Measurements from ENCODE around the gene TLR6. TPM values are rescaled to one million over a fixed set of nuclear protein-coding genes. Genes with fewer than 3 reads are reported as not detected.

Gene TLR6
- total and polyA plus RNA-seq, 2 of the 8 experiments (the other 6 are each of a cell fraction or from before 2014, with no cell fraction given), result 0.02 to 0.09 TPM

- no peak overlapping the region for H4K8ac ChIP-seq (ENCODE audit: extremely low read depth, insufficient read depth, low read length)
- POLR2A ChIA-PET (ENCODE audit: partially characterized antibody), result no interaction called here
- H4K20me1 ChIP-seq (replicated peaks in 1 of 2; ENCODE audit: control insufficient read depth in 1 of 2, insufficient read depth in 2 of 2, low read length in 2 of 2), result no peaks in the 10 kb centered on the region
- FAIRE-seq (no peak), DNase-seq (ENCODE audit: low read depth in 1 of 2, low spot score in 2 of 2) (no peak)
- H3K27me3 ChIP-seq (replicated peaks in 1 of 4; ENCODE audit: control insufficient read depth in 3 of 4, extremely low read depth in 1 of 4, insufficient read depth in 3 of 4, low read length in 3 of 4), result no peaks in the 10 kb centered on the region
- H3K4me2 ChIP-seq (ENCODE audit: insufficient read depth in 1 of 2, low read depth in 2 of 2, low read length in 2 of 2), result no peak overlapping the region
- WGBS, 2 experiments (ENCODE audit: extremely low coverage in 1 of 2, insufficient coverage in 1 of 2, insufficient read length in 1 of 2, insufficient replicate concordance in 2 of 2, low coverage in 1 of 2, low lambda C conversion rate in 2 of 2, missing lambda C conversion rate in 1 of 2), result 86% methylated on average over 1 of the region's 1 CpG; no CpG with 5 or more reads in 1 of the 2 experiments
- no peak overlapping the region for H4K91ac ChIP-seq (replicated peaks; ENCODE audit: insufficient read length, low read length)
- no peak overlapping the region for H2BK5ac ChIP-seq (ENCODE audit: low read depth, low read length)
- H3K27ac ChIP-seq (ENCODE audit: low read depth, low read length), result no peak overlapping the region
- no peak overlapping the region for H3K9ac ChIP-seq (replicated peaks in 1 of 4; ENCODE audit: extremely low read depth in 1 of 4, low read depth in 3 of 4, low read length in 3 of 4)
- no peak overlapping the region for H2BK15ac ChIP-seq (ENCODE audit: low read length)
- H3K4me3 ChIP-seq (ENCODE audit: extremely low read depth in 1 of 4, insufficient read depth in 2 of 4, low read depth in 3 of 4, low read length in 4 of 4), result no peak overlapping the region
- H3K79me1 ChIP-seq (ENCODE audit: low read depth, low read length), result no peaks in the 10 kb centered on the region
- no peaks in the 10 kb centered on the region; a peak in 1 of 4 replicates for H3K9me3 ChIP-seq (ENCODE audit: insufficient read depth in 2 of 2, low read depth in 1 of 2, low read length in 1 of 2)
- no peak overlapping the region for H3K23ac ChIP-seq (ENCODE audit: insufficient read length)
- no peak overlapping the region for H4K5ac ChIP-seq (ENCODE audit: insufficient read length, low read depth, low read length)
- H2BK20ac ChIP-seq (ENCODE audit: low read length), result no peak overlapping the region
- no peak overlapping the region for H2AFZ ChIP-seq (ENCODE audit: low read length)
- H3K23me2 ChIP-seq (ENCODE audit: low read depth, low read length), result no peaks in the 10 kb centered on the region
- H3K4me1 ChIP-seq (replicated peaks in 1 of 4; ENCODE audit: control insufficient read depth in 3 of 4, insufficient read depth in 4 of 4, low read length in 3 of 4), result no peaks in the 10 kb centered on the region
- no peak overlapping the region for H2BK120ac ChIP-seq (replicated peaks; ENCODE audit: low read depth, low read length)
- no peak overlapping the region for H3K4ac ChIP-seq (replicated peaks; ENCODE audit: insufficient read length, low read depth, low read length)
- no peaks in the 10 kb centered on the region for H3K79me2 ChIP-seq (ENCODE audit: control insufficient read depth in 1 of 2, insufficient read depth in 2 of 2, low read length in 2 of 2)
- H3K56ac ChIP-seq (replicated peaks; ENCODE audit: insufficient read length, low read depth, low read length), result no peak overlapping the region
- H3K18ac ChIP-seq (ENCODE audit: extremely low read depth, low read length), result no peak overlapping the region
- H3K14ac ChIP-seq (ENCODE audit: insufficient read length), result no peak overlapping the region
- H3K36me3 ChIP-seq (ENCODE audit: control insufficient read depth in 2 of 4, insufficient read depth in 4 of 4, low read length in 3 of 4), result no peaks in the 10 kb centered on the region
- H2AK5ac ChIP-seq (ENCODE audit: low read depth, low read length), result no peak overlapping the region
- CTCF ChIA-PET (ENCODE audit: partially characterized antibody), result interaction anchor here (1.2 to 1.4 kb wide), 3 partner anchors 36 to 239 kb away, joined by 3 to 7 read pairs (median 5); no protein-coding TSS in a partner anchor
- H2BK12ac ChIP-seq (ENCODE audit: low read depth, low read length), result no peak overlapping the region
- TF ChIP-seq KDM5A (IDR thresholded peaks at IDR 0.05; ENCODE audit: low read length), result no peak
- no peak for TF ChIP-seq YY1 (IDR thresholded peaks at IDR 0.05; ENCODE audit: low read depth, low read length)
- TF ChIP-seq RBBP5 (IDR thresholded peaks at IDR 0.05; ENCODE audit: borderline replicate concordance, low read depth, low read length), result no peak
- TF ChIP-seq SIRT6 (IDR thresholded peaks at IDR 0.05; ENCODE audit: low read length), result no peak
- no peak for TF ChIP-seq BCL11A (IDR thresholded peaks at IDR 0.05; ENCODE audit: low read depth in 2 of 2, low read length in 2 of 2)
- TF ChIP-seq SIN3A (conservative IDR thresholded peaks at IDR 0.05 in 1 of 2, IDR thresholded peaks at IDR 0.05 in 1 of 2; ENCODE audit: low read depth in 1 of 2, low read length in 2 of 2), result no peak
- TF ChIP-seq CHD2 (IDR thresholded peaks at IDR 0.05; ENCODE audit: low read length), result no peak
- TF ChIP-seq SIX5 (IDR thresholded peaks at IDR 0.05; ENCODE audit: low read depth, low read length), result no peak
- TF ChIP-seq EP300 (IDR thresholded peaks at IDR 0.05; ENCODE audit: borderline replicate concordance in 1 of 2, low read depth in 2 of 2, low read length in 2 of 2), result no peak
- no peak for TF ChIP-seq CBX8 (IDR thresholded peaks at IDR 0.05; ENCODE audit: borderline replicate concordance, low read depth, low read length)
- no peak for TF ChIP-seq BRCA1 (IDR thresholded peaks at IDR 0.05; ENCODE audit: low read depth, low read length)
- TF ChIP-seq CBX5 (IDR thresholded peaks at IDR 0.05; ENCODE audit: low read depth, low read length), result no peak
- no peak for TF ChIP-seq SUZ12 (IDR thresholded peaks at IDR 0.05; ENCODE audit: low read length)
- no peak for TF ChIP-seq CREB1 (IDR thresholded peaks at IDR 0.05)
- TF ChIP-seq, protein P1, sequence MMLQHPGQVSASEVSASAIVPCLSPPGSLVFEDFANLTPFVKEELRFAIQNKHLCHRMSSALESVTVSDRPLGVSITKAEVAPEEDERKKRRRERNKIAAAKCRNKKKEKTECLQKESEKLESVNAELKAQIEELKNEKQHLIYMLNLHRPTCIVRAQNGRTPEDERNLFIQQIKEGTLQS (IDR thresholded peaks at IDR 0.05; ENCODE audit: insufficient read depth, low read depth, low read length), result no peak
These were observed 40.3 kb upstream of the TLR6 start for GRCh38 chr4:38896940-38897339.
